SK-N-SH (cell line): ENCODE measurements around the gene DLK2. TPM values are rescaled to one million over a fixed set of nuclear protein-coding genes. Genes with fewer than 3 reads are reported as not detected.
"Not testable (repeated sequence)": the region's sequence is repeated elsewhere in the genome, so short reads cannot be mapped to it uniquely, and the experiment has no call there.

Experiments
- CTCF ChIA-PET: fragments of 300-600, 350-600 bp; formaldehyde crosslinking; extraction: SDS; loops from one replicate; lab custom pipeline; 2021; lab: Yijun Ruan, JAX
- POLR2A ChIA-PET: fragments of 350-600 bp; sonication (Branson Sonifier 250); formaldehyde crosslinking; extraction: SDS; loops from one replicate; lab custom pipeline; 2020; ENCODE audit warnings: antibody characterized with exemption, inconsistent platforms; lab: Yijun Ruan, JAX
- DNase-seq: peaks from one replicate; pipeline ENCODE4 v3.0.0; 2012
- H2AFZ ChIP-seq: fragments of 200-600 bp; sonication (generic); 2 replicates; pipeline ENCODE4 v1.8.1; 2016; ENCODE audit warnings: antibody characterized with exemption, mild to moderate bottlenecking, low read depth
- H3F3A ChIP-seq: fragments of 200-600 bp; sonication (generic); replicated peaks from 2 replicates; pipeline ENCODE3; 2016; ENCODE audit warnings: antibody characterized with exemption, mild to moderate bottlenecking; ENCODE audit not compliant: insufficient read depth
- H3K27ac ChIP-seq, 2 experiments: fragments of 200-500 bp in 1 of 2; fragments of 200-600 bp in 1 of 2; sonication (Bioruptor generic) in 1 of 2; sonication (generic), shearing (Covaris generic) in 1 of 2; 2 replicates each; pipeline versions ENCODE4 v1.5.1 to v1.6.1; 2014 to 2016; ENCODE audit warnings: low read depth in 2 of 2, inconsistent platforms in 1 of 2, low read length in 1 of 2, mild to moderate bottlenecking in 1 of 2, mixed read lengths in 1 of 2
- H3K27me3 ChIP-seq: fragments of 200-600 bp; sonication (generic), shearing (Covaris generic); 2 replicates; pipeline ENCODE4 v1.6.1; 2016; ENCODE audit warnings: mixed run types; ENCODE audit not compliant: insufficient read depth
- H3K36me3 ChIP-seq, 2 experiments: fragments of 200-500 bp in 1 of 2; fragments of 200-600 bp in 1 of 2; sonication (Bioruptor generic) in 1 of 2; sonication (generic) in 1 of 2; replicated peaks in 1 of 2; 2 replicates each; pipeline versions ENCODE3 to v1.5.1; 2014 to 2016; ENCODE audit warnings: low read length in 1 of 2, mild to moderate bottlenecking in 1 of 2; ENCODE audit not compliant: insufficient read depth in 2 of 2, control insufficient read depth in 1 of 2
- H3K4me1 ChIP-seq, 2 experiments: fragments of 200-500 bp in 1 of 2; fragments of 200-600 bp in 1 of 2; sonication (Bioruptor generic) in 1 of 2; sonication (generic), shearing (Covaris generic) in 1 of 2; 2 replicates each; pipeline versions ENCODE4 v1.5.1 to v1.6.1; 2014 to 2016; ENCODE audit warnings: low read depth in 1 of 2, low read length in 1 of 2, mixed run types in 1 of 2; ENCODE audit not compliant: insufficient read depth in 2 of 2, control insufficient read depth in 1 of 2
- H3K4me2 ChIP-seq: fragments of 200-600 bp; sonication (generic), shearing (Covaris generic); 2 replicates; pipeline ENCODE4 v1.6.1; 2017; ENCODE audit warnings: mixed run types
- H3K4me3 ChIP-seq, 2 experiments: fragments of 200-500 bp in 1 of 2; fragments of 200-600 bp in 1 of 2; sonication (Bioruptor generic) in 1 of 2; sonication (generic), shearing (Covaris generic) in 1 of 2; 2 replicates each; pipeline versions ENCODE4 v1.5.1 to v1.8.1; 2014 to 2016; ENCODE audit warnings: low read depth in 2 of 2, inconsistent platforms in 1 of 2, low read length in 1 of 2, mild to moderate bottlenecking in 1 of 2, mixed read lengths in 1 of 2, moderate library complexity in 1 of 2
- H3K79me2 ChIP-seq: fragments of 200-600 bp; sonication (generic); 2 replicates; pipeline ENCODE4 v1.8.1; 2017; ENCODE audit warnings: mild to moderate bottlenecking; ENCODE audit not compliant: insufficient read depth
- H3K9ac ChIP-seq: fragments of 200-600 bp; sonication (generic); 2 replicates; pipeline ENCODE4 v1.6.1; 2017; ENCODE audit warnings: mixed run types
- H3K9me2 ChIP-seq: fragments of 200-600 bp; sonication (generic); 2 replicates; pipeline ENCODE4 v1.6.1; 2017; ENCODE audit warnings: mixed run types
- H3K9me3 ChIP-seq: fragments of 200-600 bp; sonication (generic); 2 replicates; pipeline ENCODE4 v1.6.1; 2017; ENCODE audit warnings: mixed run types, mild to moderate bottlenecking, moderate library complexity
- H4K20me1 ChIP-seq: fragments of 200-600 bp; sonication (generic); 2 replicates; pipeline ENCODE4 v1.6.1; 2017; ENCODE audit warnings: mild to moderate bottlenecking, mixed run types; ENCODE audit not compliant: insufficient read depth
- CTCF ChIP-seq: fragments of 200-600 bp; sonication (generic); IDR thresholded peaks from 2 replicates; pipeline ENCODE4 v1.6.1; 2017; ENCODE audit warnings: antibody characterized with exemption, mild to moderate bottlenecking, moderate library complexity
- ELF1 ChIP-seq: IDR thresholded peaks from 2 replicates; pipeline ENCODE4 v1.4.0; 2012
- GABPA ChIP-seq: IDR thresholded peaks from 2 replicates; pipeline ENCODE4 v1.4.0; 2012; ENCODE audit warnings: low read depth, mild to moderate bottlenecking
- MAX ChIP-seq: IDR thresholded peaks from 2 replicates; pipeline ENCODE4 v1.4.0; 2012; ENCODE audit warnings: low read depth
- MEF2A ChIP-seq: IDR thresholded peaks from 2 replicates; pipeline ENCODE4 v1.4.0; 2012; ENCODE audit warnings: low read depth, borderline replicate concordance
- MXI1 ChIP-seq: IDR thresholded peaks from 2 replicates; pipeline ENCODE4 v1.6.1; 2012; ENCODE audit warnings: mild to moderate bottlenecking, low read depth, low read length, improper control_type of control experiment
- PBX3 ChIP-seq: IDR thresholded peaks from 2 replicates; pipeline ENCODE4; 2012
- POLR2AphosphoS5 ChIP-seq: IDR thresholded peaks from 2 replicates; pipeline ENCODE4 v1.6.1; 2012; ENCODE audit warnings: low read depth, low read length
- RFX5 ChIP-seq: IDR thresholded peaks from 2 replicates; pipeline ENCODE4 v1.6.1; 2012; ENCODE audit warnings: mild to moderate bottlenecking, improper control_type of control experiment, low read length
- SMC3 ChIP-seq: IDR thresholded peaks from 2 replicates; pipeline ENCODE4 v1.6.1; 2012; ENCODE audit warnings: low read depth, low read length, improper control_type of control experiment
- WGBS: methylation state at CpG from one replicate; pipeline ENCODE4 v1.1.6; 2017; ENCODE audit warnings: low lambda C conversion rate; 5-methylcytosine and 5-hydroxymethylcytosine counted together
- polyA plus RNA-seq, 3 experiments: library from polyadenylated mRNA; depleted of rRNA; stranded (reverse); fragments of >200 nt; gene quantifications; 2 replicates each; pipeline ENCODE4 v1.2.3, GENCODE V29; 2012

Gene DLK2
- polyA plus RNA-seq, 1 of the 3 experiments (the other 2 are of a cell fraction): 3.9 TPM

- POLR2A ChIA-PET: interaction anchor here (0.6 kb wide), 1 partner anchor 10 kb away, joined by 3 read pairs; the partner anchor contains the start of gene ABCC10
- no peak for DNase-seq
- no peak overlapping the region for H2AFZ ChIP-seq
- 45% methylated on average over 4 of the region's 4 CpGs for WGBS
- no peaks in the 10 kb centered on the region for H3F3A ChIP-seq
- no peaks in the 10 kb centered on the region for H3K79me2 ChIP-seq
- no peaks in the 10 kb centered on the region for H4K20me1 ChIP-seq
- H3K27me3 ChIP-seq: no peaks in the 10 kb centered on the region; the same call in 1 of the 2 replicates
- no peaks in the 10 kb centered on the region for H3K9me2 ChIP-seq
- TF ChIP-seq PBX3 (no peak), GABPA (no peak), RFX5 (no peak), ELF1 (no peak), MEF2A (no peak), CTCF (no peak), POLR2AphosphoS5 (no peak), SMC3 (no peak)
- TF ChIP-seq, all 33 proteins: peak for 0
- Histone ChIP-seq H3K9me3 (no peaks in the 10 kb centered on the region), H3K4me3 (no peak overlapping the region), H3K9ac (no peak overlapping the region), H3K4me2 (no peak overlapping the region), H3K4me1 (no peaks in the 10 kb centered on the region), H3K27ac (no peak overlapping the region), H3K36me3 (no peaks in the 10 kb centered on the region)
- CTCF ChIA-PET: no interaction called here
Observed at GRCh38 chr6:43416935-43417334, 38.4 kb downstream of the DLK2 start.

- WGBS: 79% methylated on average over 8 of the region's 8 CpGs
- CTCF ChIA-PET: interaction anchor here (1.4 kb wide), 1 partner anchor 29 kb away, joined by 3 read pairs; no protein-coding TSS in a partner anchor
- H3K9ac ChIP-seq: not testable (repeated sequence)
Observed at GRCh38 chr6:43415275-43415674, 40.1 kb downstream of the DLK2 start.

GRCh38 chr6:43413002-43413401 lies 42.3 kb downstream of the DLK2 start:
- no peak overlapping the region for H3K4me3 ChIP-seq
- no peaks in the 10 kb centered on the region for H3K79me2 ChIP-seq
- no peak overlapping the region for H3K4me2 ChIP-seq
- ChIA-PET POLR2A (interaction anchor here (1.5 kb wide), 1 partner anchor 14 kb away, joined by 4 read pairs; the partner anchor contains the start of gene ABCC10), CTCF (interaction anchor here (0.7 to 1.8 kb wide), 5 partner anchors 9 to 94 kb away, joined by 3 to 7 read pairs (median 3); no protein-coding TSS in a partner anchor)
- no peak overlapping the region for H3K9ac ChIP-seq
- DNase-seq: no peak
- no peak overlapping the region for H3K27ac ChIP-seq
- no peaks in the 10 kb centered on the region for H3K36me3 ChIP-seq
- no peaks in the 10 kb centered on the region for H3K9me3 ChIP-seq
- 76% methylated on average over 2 of the region's 2 CpGs for WGBS
- H2AFZ ChIP-seq: no peak overlapping the region
- H3K4me1 ChIP-seq: no peaks in the 10 kb centered on the region
- H3K27me3 ChIP-seq: no peaks in the 10 kb centered on the region; the same call in 1 of the 2 replicates
- TF ChIP-seq ELF1 (no peak), SMC3 (no peak), MXI1 (no peak), POLR2AphosphoS5 (no peak), MAX (no peak), RFX5 (no peak)
- no peaks in the 10 kb centered on the region for H3K9me2 ChIP-seq
- no peaks in the 10 kb centered on the region for H4K20me1 ChIP-seq
- no peaks in the 10 kb centered on the region for H3F3A ChIP-seq

More at GRCh38 chr6:43415275-43415674, 40.1 kb downstream of the DLK2 start:
- H3F3A ChIP-seq, H3K4me3 ChIP-seq, POLR2A ChIA-PET, H4K20me1 ChIP-seq, DNase-seq, H3K27ac ChIP-seq, H3K9me2 ChIP-seq, H3K4me1 ChIP-seq, H3K9me3 ChIP-seq, H3K4me2 ChIP-seq, H3K27me3 ChIP-seq, H3K79me2 ChIP-seq, H3K36me3 ChIP-seq, H2AFZ ChIP-seq: not testable (repeated sequence)
